Endothelial cell of umbilical vein (primary cell): ENCODE data around the gene ARHGEF40. TPM values are rescaled to one million over a fixed set of nuclear protein-coding genes. Genes with fewer than 3 reads are reported as not detected.

Source experiments
- BruUV-seq: library from RNA; stranded (reverse); fragments of 400-500 nt; replicated peaks from 2 replicates; lab custom pipeline; 2021; lab: Mats Ljungman, UMichigan
- CTCF ChIA-PET: fragments of 300-600, 350-600 bp; sonication (Branson Sonifier 250); formaldehyde crosslinking; loops from one replicate; lab custom pipeline; 2021; ENCODE audit warnings: antibody characterized with exemption, inconsistent platforms; lab: Charles Lee
- POLR2A ChIA-PET: fragments of 300-600, 350-600 bp; sonication (Branson Sonifier 250); formaldehyde crosslinking; loops from one replicate; lab custom pipeline; 2021; ENCODE audit warnings: antibody characterized with exemption, inconsistent platforms; lab: Charles Lee
- DNase-seq: peaks from one replicate; pipeline ENCODE4 v3.0.0-alpha.2; 2011; ENCODE audit warnings: low read depth, low spot score
- FAIRE-seq: peaks from 2 replicates; lab custom pipeline; 2011; peaks lifted over from hg19 to GRCh38; lab: Jason Lieb, UNC
- H2AFZ ChIP-seq: 2 replicates; pipeline ENCODE4 v1.6.0; 2012; ENCODE audit warnings: low read depth, low read length, control low read depth, inconsistent platforms
- H3K27ac ChIP-seq: 2 replicates; pipeline ENCODE4 v1.5.1; 2011; ENCODE audit warnings: low read depth, mild to moderate bottlenecking, control low read depth, low read length, moderate library complexity; ENCODE audit not compliant: insufficient read depth
- H3K27me3 ChIP-seq, 2 experiments: 2 replicates each; pipeline versions ENCODE4 v1.6.0 to v1.6.1; 2011; ENCODE audit warnings: low read length in 2 of 2, mixed read lengths in 1 of 2; ENCODE audit not compliant: control insufficient read depth in 2 of 2, insufficient read depth in 2 of 2
- H3K36me3 ChIP-seq, 2 experiments: 2 replicates in 1 of 2; 3 replicates in 1 of 2; pipeline ENCODE4 v1.5.1; 2011; ENCODE audit warnings: low read length in 2 of 2, mild to moderate bottlenecking in 1 of 2, moderate library complexity in 1 of 2; ENCODE audit not compliant: control insufficient read depth in 2 of 2, insufficient read depth in 2 of 2; ENCODE audit errors: extremely low read depth in 1 of 2
- H3K4me1 ChIP-seq: 3 replicates; pipeline ENCODE4 v1.5.1; 2011; ENCODE audit warnings: mild to moderate bottlenecking, low read length; ENCODE audit not compliant: control insufficient read depth, insufficient read depth; ENCODE audit errors: extremely low read depth
- H3K4me2 ChIP-seq: 2 replicates; pipeline ENCODE4 v1.6.1; 2011; ENCODE audit warnings: low read length, control low read depth, mixed read lengths; ENCODE audit not compliant: insufficient read depth
- H3K4me3 ChIP-seq, 3 experiments: fragments of 200-600 bp in 1 of 3; sonication (generic), shearing (Covaris generic) in 1 of 3; replicated peaks in 1 of 3; 2 replicates each; pipeline ENCODE4 v1.5.1; 2011 to 2016; ENCODE audit warnings: control low read depth in 3 of 3, low read length in 3 of 3, mild to moderate bottlenecking in 2 of 3, inconsistent platforms in 1 of 3, low read depth in 1 of 3, moderate library complexity in 1 of 3; ENCODE audit not compliant: insufficient read depth in 1 of 3
- H3K79me2 ChIP-seq: 2 replicates; pipeline ENCODE4 v1.6.0; 2012; ENCODE audit warnings: low read length, inconsistent platforms; ENCODE audit not compliant: control insufficient read depth, insufficient read depth
- H3K9ac ChIP-seq: replicated peaks from 2 replicates; pipeline ENCODE3; 2011; ENCODE audit warnings: low read length, control low read depth; ENCODE audit not compliant: insufficient read depth; ENCODE audit errors: extremely low read depth
- H3K9me1 ChIP-seq: replicated peaks from 3 replicates; pipeline ENCODE4 v1.6.0; 2011; ENCODE audit warnings: mild to moderate bottlenecking, low read length; ENCODE audit not compliant: control insufficient read depth, insufficient read depth; ENCODE audit errors: extremely low read depth
- H3K9me3 ChIP-seq: replicated peaks from 2 replicates; pipeline ENCODE4 v1.5.1; 2012; ENCODE audit warnings: low read length, inconsistent platforms; ENCODE audit not compliant: control insufficient read depth, insufficient read depth
- H4K20me1 ChIP-seq: replicated peaks from 2 replicates; pipeline ENCODE3; 2011; ENCODE audit warnings: mild to moderate bottlenecking, low read length; ENCODE audit not compliant: control insufficient read depth, insufficient read depth; ENCODE audit errors: extremely low read depth
- EZH2 ChIP-seq: IDR thresholded peaks from 2 replicates; pipeline ENCODE4 v1.6.1; 2012; ENCODE audit warnings: borderline replicate concordance, low read depth, mild to moderate bottlenecking, moderate library complexity, low read length, inconsistent platforms; ENCODE audit not compliant: severe bottlenecking
- FOS ChIP-seq: IDR thresholded peaks from 2 replicates; pipeline ENCODE4 v1.6.1; 2011; ENCODE audit warnings: mild to moderate bottlenecking, low read length, moderate library complexity, borderline replicate concordance; ENCODE audit not compliant: insufficient read depth
- GATA2 ChIP-seq: IDR thresholded peaks from 2 replicates; pipeline ENCODE4 v1.7.0; 2011; ENCODE audit warnings: low read depth, mild to moderate bottlenecking, moderate library complexity, mixed read lengths, low read length; ENCODE audit not compliant: insufficient read length, insufficient read depth
- JUN ChIP-seq: IDR thresholded peaks from 2 replicates; pipeline ENCODE4 v1.6.1; 2011; ENCODE audit warnings: borderline replicate concordance, low read depth; ENCODE audit not compliant: insufficient read length, insufficient read depth
- MYC ChIP-seq: IDR thresholded peaks from one replicate; pipeline ENCODE4 v1.6.1; 2011; ENCODE audit warnings: mild to moderate bottlenecking, low read depth, low read length
- POLR2A ChIP-seq: IDR thresholded peaks from 2 replicates; pipeline ENCODE4 v1.6.1; 2012; ENCODE audit warnings: low read depth, mild to moderate bottlenecking, control low read depth, low read length
- POLR2AphosphoS5 ChIP-seq: IDR thresholded peaks from 2 replicates; pipeline ENCODE4 v1.6.1; 2012; ENCODE audit warnings: low read depth, mild to moderate bottlenecking, control low read depth, low read length, moderate library complexity; ENCODE audit not compliant: insufficient read depth
- dilution Hi-C: fragments of 300-500 bp; cut with MboI; formaldehyde crosslinking; loops from one replicate; pipeline ENCODE4 v1.15.0; 2019; ENCODE audit warnings: low sequenced_read_pairs; ENCODE audit not compliant: extremely low pct_ligation_motif_present
- intact Hi-C: fragments of 100-400 bp; cut with micrococcal nuclease; formaldehyde crosslinking; loops from one replicate; pipeline ENCODE4 v1.10.0; 2022
- polyA plus RNA-seq, 4 experiments: library from polyadenylated mRNA; depleted of rRNA in 3 of 4; stranded (reverse) in 3 of 4; unstranded in 1 of 4; fragments of >200 nt; gene quantifications; 2 replicates each; pipeline versions ENCODE4 v1.2.1 to v1.2.3, GENCODE V29; 2011 to 2012; ENCODE audit warnings: missing spikeins in 1 of 4
- total RNA-seq: library from RNA; stranded (reverse); gene quantifications from 2 replicates; pipeline ENCODE4 v1.2.3, GENCODE V29; 2021
- TF ChIP-seq, protein P1 (sequence below): IDR thresholded peaks from 2 replicates; pipeline ENCODE4 v1.6.1; 2011; ENCODE audit not compliant: insufficient read depth, insufficient read length
- TF ChIP-seq, protein P2 (sequence below), 2 donors: IDR thresholded peaks; 1 replicate in 1 of 2; 2 replicates in 1 of 2; pipeline ENCODE4 v1.5.1; 2011; ENCODE audit warnings: low read length in 2 of 2, mild to moderate bottlenecking in 2 of 2, moderate library complexity in 2 of 2, control low read depth in 1 of 2, inconsistent platforms in 1 of 2, low read depth in 1 of 2; ENCODE audit not compliant: insufficient read depth in 1 of 2; ENCODE audit errors: extremely low read depth in 1 of 2

Gene ARHGEF40
- total and polyA plus RNA-seq, 2 donors (not counting 3 experiments of a cell fraction or from before 2014, with no cell fraction given) = 2.6 to 19.9 TPM

DNA sequence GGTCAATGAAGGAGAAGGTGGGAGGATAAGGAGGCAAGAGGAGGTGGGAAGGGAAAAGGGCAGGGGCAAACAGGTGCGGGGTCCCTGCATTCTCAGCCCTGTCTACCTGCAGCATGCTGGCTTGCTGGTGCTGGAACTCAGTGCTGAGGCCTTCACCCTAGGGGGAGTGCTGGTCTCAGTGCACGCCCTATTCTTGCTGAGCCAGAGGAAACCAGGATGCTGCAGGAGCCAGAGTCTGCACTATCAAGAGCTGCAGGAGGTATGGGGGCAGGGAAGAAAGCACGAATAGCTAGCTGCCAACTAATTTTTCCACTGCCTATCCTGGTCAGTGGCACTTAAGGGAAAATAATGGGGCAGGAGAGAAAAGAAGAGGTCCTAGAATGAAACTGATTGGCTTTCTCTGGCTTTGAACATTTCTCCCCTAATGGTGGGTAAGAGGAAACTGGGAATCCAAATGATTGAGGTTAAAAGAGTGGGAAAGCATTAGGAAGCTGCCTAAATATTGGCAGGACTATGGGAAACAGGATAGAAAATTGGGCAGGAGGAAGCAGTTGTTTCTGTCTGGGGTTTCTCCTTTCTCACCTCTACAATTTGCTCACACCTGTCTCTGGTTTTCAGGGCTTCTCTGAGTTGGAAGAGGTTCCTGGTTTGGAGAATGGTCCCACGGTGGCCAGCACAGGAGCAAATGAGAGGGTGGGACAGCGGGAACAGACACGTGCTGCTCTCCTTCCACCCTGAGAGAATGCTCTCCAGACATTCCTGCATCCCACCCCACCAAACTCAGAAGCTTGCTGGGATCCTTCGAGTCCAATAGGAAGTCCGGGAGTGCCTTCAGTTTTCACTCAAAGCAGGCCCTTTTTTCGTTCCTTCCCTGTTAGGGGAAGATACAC is 32.7 kb downstream of the ARHGEF40 start:
- intact Hi-C loops = loop anchor here (5.0 kb wide), 1 partner anchor 130 kb away; no protein-coding TSS in a partner anchor
- H3K9ac ChIP-seq = peak overlapping the region; percentile 97
- no peaks in the 10 kb centered on the region for H3K9me1 ChIP-seq
- H3K4me1 ChIP-seq = peaks cover 23% of the 10 kb centered on the region
- DNase-seq (no peak), FAIRE-seq (no peak)
- H3K9me3 ChIP-seq = no peaks in the 10 kb centered on the region
- no peaks in the 10 kb centered on the region for H3K79me2 ChIP-seq
- no peaks in the 10 kb centered on the region for H3K36me3 ChIP-seq
- H3K4me2 ChIP-seq = peak overlapping the region; percentile 44
- peak overlapping the region; percentile 72 for H2AFZ ChIP-seq
- dilution Hi-C loops = no loop called here
- TF ChIP-seq FOS (no peak), GATA2 (no peak), JUN (no peak), MYC (no peak), POLR2AphosphoS5 (no peak), EZH2 (no peak), POLR2A (no peak)
- TF ChIP-seq, protein P1, sequence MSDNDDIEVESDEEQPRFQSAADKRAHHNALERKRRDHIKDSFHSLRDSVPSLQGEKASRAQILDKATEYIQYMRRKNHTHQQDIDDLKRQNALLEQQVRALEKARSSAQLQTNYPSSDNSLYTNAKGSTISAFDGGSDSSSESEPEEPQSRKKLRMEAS = no peak
- TF ChIP-seq, protein P2, sequence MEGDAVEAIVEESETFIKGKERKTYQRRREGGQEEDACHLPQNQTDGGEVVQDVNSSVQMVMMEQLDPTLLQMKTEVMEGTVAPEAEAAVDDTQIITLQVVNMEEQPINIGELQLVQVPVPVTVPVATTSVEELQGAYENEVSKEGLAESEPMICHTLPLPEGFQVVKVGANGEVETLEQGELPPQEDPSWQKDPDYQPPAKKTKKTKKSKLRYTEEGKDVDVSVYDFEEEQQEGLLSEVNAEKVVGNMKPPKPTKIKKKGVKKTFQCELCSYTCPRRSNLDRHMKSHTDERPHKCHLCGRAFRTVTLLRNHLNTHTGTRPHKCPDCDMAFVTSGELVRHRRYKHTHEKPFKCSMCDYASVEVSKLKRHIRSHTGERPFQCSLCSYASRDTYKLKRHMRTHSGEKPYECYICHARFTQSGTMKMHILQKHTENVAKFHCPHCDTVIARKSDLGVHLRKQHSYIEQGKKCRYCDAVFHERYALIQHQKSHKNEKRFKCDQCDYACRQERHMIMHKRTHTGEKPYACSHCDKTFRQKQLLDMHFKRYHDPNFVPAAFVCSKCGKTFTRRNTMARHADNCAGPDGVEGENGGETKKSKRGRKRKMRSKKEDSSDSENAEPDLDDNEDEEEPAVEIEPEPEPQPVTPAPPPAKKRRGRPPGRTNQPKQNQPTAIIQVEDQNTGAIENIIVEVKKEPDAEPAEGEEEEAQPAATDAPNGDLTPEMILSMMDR (IDR thresholded peaks at IDR 0.05; ENCODE audit: extremely low read depth in 1 of 2, insufficient read depth in 1 of 2, low read depth in 1 of 2, low read length in 2 of 2) = no peak
- CTCF ChIA-PET = interaction anchor here (0.9 to 10.4 kb wide), 9 partner anchors 10 to 112 kb away, joined by 3 to 310 read pairs (median 17); no protein-coding TSS in a partner anchor
- no TSS peak for BruUV-seq
- peaks cover 12 to 21% of the 10 kb centered on the region in 2 experiments for H3K27me3 ChIP-seq
- peak overlapping the region in 2 of 3 experiments; percentile 45 to 60 for H3K4me3 ChIP-seq
- POLR2A ChIA-PET = no interaction called here
- no peaks in the 10 kb centered on the region for H4K20me1 ChIP-seq
- H3K27ac ChIP-seq = no peak overlapping the region
